GM19324 (cell line): ENCODE data around the gene TBX15.
"Not testable (repeated sequence)": the region's sequence is repeated elsewhere in the genome, so short reads cannot be mapped to it uniquely, and the experiment has no call there.

ENCODE experiments used
- ATAC-seq: cut with Tn5 transposase; IDR thresholded peaks from one replicate; pipeline ENCODE4 v1.9.1; 2021; ENCODE audit warnings: mild to moderate bottlenecking, moderate library complexity; ENCODE audit not compliant: unreplicated experiment, low FRiP score

TBX15 gene

DNA sequence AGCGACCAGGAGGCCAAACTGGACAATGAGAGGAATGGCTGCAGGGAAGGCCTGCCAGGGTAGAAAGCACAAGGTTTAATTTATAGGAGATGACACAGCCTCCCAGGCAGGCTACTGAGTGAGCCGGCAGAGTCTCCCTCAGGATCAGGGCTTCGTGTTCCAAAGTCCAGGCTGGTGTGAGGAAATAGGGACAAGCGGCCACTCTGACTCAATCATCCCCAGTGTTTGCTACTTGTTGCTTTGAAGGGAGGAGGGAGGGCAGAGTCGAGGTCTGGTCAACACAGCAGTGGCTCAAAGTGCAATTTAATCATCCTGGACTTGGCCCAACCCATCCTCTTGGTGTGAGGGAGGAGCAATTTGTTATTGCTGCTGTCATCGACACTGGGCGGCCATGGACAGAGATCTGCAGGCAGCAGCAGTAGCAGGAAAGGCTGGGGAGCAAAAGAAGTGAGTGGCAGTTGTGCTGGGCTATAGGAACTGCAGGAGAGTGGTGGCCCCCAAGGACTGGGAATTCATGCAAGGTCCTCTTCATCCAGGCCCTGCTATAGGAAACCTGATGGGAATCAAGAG lies 27.5 kb downstream of the TBX15 start:
- peak; percentile 2 for ATAC-seq

DNA sequence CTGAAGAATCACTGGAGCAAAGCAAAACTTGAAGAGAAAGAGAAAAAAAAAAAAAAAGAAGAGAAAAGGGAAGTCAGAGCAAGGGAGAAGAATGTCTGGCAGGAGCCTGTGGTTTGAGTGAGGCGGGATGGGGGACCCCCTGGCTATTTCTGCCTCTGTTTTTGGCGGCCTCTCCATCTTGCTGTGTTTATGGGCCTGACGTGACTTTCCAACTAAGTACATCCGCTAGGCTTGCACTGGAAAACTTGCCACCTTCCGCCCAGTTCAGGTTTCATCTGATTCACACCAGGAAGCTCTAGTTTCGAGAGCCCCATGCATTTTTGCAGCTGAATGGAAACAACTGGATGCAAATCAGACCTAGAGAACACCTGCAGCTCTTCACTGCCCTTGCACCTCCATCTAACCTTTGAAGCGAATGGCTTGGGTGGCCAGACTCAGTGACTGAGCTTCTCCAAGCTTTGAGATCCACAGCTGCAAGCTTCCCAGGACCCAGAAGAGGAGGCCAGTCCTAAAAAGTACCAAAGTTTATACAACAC lies 28.0 kb downstream of the TBX15 start:
- ATAC-seq, result peak; percentile 85

DNA sequence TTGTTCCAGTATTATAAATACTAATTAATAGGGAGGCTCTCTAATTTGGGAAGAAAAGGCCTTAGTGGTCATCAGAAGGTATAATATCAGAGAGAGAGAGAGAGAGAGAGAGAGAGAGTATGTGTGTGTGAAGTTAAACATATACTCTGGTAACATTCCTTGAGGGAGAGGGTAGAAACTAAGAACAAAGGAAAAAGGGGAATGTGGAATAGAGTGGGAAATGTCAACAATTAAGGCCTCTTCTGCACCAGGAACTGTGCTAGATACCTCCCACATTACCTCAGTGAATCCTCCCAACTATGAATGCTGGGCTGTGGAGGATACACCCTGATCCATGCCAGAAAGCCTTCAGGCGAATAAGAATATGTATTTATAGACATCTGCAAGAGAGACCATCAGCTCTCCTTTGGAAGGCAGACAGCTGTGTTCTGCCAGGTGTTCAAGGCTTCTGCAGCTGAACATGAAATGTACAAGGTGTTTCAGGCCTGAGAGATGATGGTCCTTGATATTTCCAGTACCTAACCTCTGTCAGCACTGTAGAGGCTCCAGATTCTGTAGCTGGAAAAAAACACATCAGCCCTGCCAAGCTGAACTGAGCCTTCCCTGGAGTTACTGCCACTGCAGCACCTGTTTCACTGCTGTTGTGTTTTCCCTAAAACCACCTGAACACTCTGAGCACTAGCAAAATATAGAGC lies 29.1 kb downstream of the TBX15 start:
- peak; percentile 7 for ATAC-seq

DNA sequence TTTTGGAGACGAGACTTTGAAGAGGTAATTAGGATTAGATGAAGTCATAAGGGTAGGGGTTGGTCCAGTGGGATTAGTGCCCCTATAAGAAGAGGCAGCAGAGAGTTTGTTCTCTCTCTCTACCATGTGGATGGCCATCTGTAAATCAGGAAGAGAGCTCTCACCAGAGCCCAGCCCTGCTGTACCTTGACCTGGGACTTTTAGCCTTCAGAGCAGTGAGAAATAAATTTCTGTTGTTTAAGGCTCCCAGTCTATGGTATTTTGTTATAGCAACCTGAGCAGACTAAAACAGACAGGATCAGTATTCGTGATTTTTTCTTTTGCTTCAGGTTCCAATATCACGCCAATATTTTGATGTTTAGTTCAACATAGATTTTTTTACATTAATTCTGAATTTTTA lies 30.0 kb downstream of the TBX15 start:
- no peak for ATAC-seq

DNA sequence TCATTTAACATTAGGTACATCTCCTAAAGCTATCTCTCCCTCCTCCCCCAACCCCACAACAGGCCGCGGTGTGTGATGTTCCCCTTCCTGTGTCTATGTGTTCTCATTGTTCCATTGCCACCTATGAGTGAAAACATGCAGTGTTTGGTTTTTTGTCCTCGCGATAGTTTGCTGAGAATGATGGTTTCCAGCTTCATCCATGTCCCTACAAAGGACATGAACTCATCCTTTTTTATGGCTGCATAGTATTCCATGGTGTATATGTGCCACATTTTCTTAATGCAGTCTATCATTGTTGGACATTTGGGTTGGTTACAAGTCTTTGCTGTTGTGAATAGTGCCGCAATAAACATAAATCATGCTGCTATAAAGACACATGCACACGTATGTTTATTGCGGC lies 30.6 kb downstream of the TBX15 start:
- ATAC-seq, result not testable (repeated sequence)

DNA sequence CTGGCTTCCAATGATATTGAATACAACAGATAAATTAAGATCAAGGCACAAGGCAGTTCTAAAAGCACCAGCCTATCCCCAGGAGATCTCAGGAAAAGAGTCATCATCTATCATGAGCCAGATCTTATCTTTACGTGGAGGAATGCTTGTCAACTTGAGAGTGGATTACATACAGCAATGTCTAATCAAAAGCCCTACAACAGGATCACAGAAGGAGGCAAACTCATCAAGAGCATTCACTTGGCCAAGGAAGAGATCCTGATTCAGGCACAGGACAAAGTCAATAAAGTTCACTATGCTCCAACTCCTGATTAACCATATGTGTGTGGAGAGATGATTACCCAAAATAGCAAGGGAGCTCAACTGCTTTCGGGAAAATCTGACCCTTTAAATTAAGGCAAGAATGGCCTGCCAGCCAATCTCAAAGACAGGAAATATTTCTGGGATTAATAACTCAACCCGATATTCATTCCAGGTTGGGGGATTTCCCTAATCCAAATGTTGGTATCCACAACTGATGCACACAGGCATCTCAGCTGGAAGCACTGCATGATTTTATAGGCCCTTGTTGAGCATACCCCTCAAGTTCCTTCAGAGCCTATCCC lies 33.7 kb downstream of the TBX15 start:
- ATAC-seq, result no peak

DNA sequence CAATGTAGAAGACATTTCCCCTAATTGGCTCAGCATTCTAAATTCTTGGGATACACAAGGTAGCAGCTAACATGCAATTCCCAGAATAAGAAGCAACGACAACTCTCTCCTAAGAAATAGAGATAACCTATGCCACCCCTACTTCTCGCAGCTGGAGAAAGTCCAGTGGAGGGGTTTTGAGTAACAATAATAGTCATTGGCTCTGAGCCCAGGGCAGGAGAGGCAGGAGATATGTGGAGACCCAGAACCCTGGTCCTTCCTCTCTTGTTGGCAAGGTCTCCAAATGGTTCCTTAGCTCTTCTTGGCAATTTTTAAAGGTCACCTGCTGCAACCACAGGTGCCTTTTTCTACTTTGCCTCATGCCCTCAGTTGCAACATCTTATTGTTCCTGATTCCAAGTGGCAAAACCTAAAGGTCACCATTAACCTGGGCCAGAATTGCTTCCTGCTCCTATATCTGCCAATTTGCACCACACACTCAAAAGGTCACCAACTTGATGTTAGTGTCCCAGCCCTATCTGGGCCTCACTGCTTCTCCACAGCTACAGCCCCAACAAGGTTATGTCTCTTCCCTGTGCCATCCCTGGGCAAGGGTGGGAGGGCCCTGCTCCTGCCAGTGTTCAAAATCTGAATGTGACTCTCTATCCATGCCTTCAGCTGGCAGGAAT lies 36.7 kb downstream of the TBX15 start:
- ATAC-seq, result no peak

DNA sequence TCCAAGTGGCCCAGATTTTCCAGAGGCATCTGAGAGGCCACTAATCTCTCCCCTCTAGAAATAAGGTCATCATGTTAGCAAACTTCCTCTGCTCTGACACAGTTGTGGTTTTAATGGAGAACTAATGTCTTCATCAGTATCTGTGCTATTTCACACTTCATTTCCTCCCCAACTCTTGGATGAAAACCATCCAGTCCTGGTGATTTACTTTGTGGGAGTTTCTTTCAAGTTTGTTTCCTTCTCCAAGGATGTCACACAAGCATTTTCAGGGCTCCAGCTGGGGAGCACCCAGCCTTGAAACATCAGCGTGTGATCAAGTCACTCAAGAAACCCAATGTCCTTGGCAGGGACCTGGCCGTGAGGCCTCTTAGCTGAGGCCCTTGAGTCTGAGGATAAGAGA lies 38.8 kb downstream of the TBX15 start:
- ATAC-seq, result no peak

DNA sequence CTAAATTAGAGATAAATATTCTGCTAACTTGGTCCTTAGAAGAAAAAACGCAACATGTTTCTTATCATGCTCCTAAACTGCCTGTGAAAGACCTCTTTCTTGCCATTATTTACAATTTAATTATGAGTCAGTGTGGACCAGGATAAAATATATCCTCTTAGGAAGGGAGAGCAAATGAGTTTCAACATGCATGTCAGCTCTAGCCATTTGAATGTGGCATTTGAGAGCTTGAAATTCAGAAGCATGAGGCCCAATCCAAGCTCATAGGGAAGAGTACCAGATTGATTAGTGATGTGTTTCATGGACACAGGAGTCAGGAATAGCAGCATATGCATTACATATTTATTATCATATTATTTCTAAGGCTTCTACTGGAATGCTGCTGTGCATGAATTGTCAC lies 39.3 kb downstream of the TBX15 start:
- ATAC-seq, result no peak

DNA sequence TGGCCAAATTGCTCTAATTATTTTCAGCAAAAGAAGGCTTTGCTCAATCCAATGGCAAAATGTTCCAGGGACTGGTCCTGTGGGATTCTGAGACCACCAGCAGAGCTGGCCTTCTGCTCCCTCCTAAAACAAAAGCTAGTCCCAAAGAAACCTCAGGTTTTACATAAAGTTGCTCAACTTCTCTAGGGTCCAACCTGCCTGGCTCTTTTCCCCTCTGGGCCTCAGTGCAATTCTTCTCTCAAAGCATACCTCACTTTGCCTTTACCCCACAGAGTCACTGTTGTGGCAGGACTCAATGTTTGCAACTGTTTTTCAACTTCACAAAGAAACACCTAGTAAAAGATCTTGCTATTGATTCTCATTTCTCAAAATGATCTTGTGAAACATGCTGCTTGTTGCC lies 39.8 kb downstream of the TBX15 start:
- ATAC-seq, result no peak

DNA sequence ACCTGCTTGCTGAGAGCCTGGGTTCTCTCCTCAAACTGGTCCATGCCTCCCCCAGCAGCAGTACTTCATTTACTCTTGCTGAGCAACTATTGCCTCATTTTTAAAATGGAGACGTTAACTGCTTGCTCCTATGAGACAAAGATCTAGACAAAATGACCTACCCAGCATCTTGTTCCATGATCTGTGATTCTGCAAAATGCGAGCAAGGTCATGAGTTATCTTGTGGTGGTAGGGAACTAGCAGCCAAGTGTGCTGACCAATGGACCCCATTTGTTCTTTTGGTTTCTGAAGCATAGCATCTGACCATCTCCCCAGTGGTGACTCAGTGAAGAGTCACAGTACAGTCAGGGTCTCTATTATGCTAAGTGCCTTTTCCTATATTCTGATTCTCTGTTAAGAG lies 40.4 kb downstream of the TBX15 start:
- ATAC-seq, result no peak

DNA sequence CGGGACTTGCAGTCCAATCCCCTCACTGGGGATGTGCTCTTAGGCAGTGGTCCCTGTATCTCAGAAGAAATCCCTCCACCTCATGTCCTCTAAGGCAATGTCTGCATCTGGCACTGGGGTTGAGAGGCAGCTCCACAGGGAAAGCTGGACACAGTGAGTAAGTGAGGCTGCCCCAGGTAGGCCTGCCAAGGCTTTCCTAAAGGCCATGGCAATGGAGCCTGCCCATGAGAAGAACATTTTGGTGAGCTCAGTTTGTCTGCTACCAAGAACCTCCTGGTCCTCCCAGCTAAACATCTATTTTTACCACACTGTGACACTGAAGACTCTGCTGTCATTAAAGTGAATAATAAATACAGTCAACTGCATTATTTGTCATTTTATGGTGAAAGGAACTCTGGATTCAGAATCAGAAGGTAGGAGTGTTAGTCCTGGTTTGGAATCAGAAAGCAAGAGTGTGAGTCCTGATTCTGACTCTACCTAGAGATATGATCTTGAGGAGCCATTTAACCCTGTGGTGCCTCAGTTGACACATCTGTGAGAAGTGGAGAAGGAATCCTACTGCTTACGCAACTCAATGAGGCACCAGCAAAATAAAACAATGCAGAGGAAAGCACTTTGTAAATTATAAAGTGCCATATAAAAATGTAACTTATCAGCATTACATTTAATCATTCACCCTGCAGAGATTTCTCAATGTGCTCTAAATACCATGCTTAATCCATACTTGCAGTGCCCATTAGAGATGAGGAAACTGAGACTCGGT lies 41.0 kb downstream of the TBX15 start:
- no peak for ATAC-seq

DNA sequence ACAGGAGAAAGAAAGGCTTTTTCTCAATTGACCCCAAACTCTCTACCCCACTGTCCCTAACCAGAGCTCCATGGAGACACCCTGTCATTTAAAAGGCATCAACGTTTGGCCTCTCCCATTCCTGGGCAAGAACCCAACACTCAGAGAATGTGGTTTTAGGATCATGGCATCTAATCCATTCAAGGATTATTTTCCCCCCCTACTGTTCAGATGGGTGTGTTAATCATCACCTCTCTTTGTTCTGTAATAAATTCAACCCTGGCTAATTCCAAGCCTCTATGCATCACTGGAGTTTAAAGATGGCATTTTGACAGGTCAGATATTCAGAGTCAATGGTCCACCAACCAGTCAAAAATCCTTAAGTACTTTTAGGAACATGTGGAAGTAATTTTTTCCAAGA lies 42.7 kb downstream of the TBX15 start:
- no peak for ATAC-seq

DNA sequence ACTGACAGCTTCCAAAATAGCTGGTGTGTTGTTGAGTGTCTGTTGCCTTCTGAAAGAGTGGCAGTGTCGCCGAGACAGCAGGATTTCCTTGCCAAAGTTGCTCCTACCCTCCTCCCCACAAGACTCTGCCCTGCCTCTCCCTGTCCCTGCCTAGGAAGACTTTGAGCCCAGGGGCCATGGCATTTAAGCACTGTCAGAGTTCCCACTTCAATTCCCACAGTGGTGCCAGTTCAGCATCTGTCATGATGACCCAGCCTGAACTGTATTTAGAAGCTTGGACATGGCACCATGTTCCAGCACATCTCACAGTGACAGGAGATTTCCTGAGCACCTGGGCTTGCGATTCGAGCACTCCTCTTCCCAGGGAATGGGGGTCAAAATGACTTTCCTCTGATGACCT lies 43.6 kb downstream of the TBX15 start:
- ATAC-seq, result no peak

DNA sequence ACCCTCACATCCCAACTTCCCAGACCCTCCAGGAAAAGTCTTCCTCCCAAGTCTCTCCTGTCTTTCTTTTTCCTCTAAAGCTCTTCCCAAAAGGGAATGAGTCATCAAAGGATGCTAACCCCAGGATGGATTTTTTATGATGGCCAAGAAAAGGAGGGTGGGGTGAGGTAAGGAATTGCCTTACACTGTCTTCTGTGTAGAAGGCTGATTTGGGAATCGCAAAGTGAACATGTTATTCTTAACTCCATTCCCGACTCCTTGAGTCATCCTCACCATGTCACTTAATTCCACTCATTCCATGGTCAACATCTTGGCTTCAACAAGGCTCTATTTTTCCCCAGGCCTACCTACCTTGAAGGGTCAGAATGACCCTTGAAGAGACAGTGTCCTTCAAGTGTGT lies 44.0 kb downstream of the TBX15 start:
- no peak for ATAC-seq

DNA sequence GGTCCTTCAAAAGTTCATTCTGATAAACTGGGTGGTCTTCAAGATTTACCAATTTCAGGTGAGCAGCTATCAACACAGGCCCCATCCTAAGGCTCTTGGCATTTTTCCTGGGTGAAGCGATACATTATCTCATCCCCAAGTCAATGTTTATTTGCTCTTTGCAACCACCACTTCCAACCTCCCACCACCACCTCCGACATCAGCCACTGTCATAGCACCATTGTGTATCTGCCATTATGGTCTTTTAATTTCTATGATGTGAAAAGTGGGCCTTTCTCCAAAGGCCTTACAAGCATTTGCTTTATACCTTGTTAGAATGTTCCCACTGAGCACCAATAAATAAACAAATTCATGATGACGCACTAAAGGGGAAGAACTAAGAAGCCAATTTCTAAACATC lies 47.2 kb downstream of the TBX15 start:
- ATAC-seq, result no peak

DNA sequence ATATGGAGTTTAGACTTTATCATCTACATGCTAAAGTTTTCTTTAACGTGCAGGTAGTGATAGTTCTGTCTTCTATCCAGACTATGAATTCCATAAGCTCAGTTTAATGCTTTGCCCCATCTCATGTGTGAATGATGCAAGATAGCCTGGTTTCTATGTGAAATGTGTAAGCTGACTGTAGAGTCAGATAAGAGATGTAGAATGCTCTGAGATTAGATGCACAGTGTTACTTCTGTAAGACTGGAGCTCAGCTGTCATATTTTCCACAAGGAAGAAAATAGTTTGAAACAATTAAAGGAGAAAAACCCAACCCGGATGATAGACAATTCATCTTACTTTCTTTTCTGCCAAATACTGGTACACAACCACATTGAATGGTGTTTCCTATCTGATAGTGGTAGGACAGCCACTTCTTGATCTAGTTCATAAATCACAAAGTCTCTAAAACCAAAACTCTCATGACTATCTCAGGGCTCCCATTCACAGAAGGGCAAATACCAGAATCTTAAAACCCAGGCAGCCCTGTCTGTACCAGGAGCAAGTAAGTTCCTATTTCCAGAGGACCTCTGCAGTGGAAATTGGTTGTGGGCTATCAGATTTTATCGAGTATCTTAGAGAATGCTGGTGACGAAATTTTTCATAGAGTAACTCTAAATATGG lies 50.6 kb downstream of the TBX15 start:
- no peak for ATAC-seq

DNA sequence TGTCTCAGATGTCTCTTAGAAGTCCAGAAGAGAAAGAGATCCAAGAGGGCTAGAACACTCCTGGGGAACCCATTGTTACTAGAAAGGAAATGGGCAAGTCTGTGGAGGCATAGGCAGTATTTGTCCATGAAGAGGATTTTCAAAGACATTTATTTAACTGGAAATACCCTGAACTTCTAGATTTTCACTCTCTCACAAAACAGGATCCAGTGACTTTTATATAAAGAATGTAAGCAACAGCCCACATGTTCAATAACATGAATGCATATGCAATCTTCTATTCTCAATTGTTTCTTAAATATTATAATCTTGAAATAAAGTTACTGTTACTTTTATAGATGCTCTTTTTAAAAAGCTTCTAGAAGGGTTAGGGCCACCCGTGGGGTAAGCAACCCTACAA lies 53.4 kb downstream of the TBX15 start:
- ATAC-seq, result no peak

DNA sequence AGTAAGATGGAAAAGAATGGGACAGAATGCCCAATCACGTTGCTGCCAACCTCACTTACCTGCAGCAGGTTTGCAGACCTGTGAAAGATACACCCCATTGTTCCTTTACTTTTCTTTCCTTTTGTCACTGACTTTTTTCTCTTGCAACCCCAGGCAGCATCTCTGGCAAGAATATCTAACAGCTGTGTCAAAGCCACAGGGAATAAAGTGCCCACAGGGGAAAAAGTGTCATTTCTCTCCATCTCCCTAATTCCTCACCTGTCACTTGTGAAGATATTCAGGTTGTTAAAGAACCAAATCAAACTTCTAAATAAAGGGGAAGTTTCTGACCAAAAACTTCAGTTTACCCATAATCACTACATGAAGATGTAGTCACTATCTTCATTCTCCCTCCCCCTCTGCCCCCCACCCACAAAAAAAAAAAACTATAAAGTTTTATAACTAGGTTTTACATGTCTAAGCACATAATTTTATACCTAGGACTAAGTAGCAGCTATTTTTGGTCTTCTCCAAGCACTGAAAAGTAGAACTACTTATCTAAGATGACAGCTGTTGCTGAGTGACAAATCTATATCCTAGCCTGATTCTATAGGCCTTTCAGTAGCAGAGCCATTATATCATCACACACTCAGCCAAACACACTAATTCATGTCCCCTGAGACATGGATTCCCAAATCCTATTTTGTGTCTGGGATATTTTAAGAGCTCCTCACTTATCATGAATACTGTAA lies 54.9 kb downstream of the TBX15 start:
- ATAC-seq, result no peak

DNA sequence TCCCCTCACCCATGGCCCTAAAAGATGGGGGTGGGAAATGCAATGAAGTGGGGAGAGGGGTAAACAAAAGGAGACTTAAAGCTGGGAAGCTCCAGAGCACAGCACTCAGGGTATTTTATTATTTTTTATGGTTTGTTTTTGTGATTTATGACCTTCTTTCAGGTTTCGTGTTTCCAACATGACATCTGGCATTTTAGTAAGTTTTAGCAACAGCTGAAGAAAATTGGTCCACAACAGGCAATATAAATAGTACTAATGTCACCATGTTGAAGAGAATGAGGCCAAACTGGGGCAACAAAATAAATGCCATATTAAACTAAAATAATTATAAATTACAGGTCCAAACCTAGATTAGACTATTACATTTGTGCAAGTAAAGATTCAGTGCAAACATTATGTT lies 56.3 kb downstream of the TBX15 start:
- ATAC-seq, result no peak
